ENCODE results near the gene POC1A. TPM values are rescaled to one million over a fixed set of nuclear protein-coding genes. Genes with fewer than 3 reads are reported as not detected.

Gene POC1A
- total and polyA plus RNA-seq, 2 donors (not counting 3 experiments of a cell fraction or from before 2014, with no cell fraction given), result 14.8 to 19.4 TPM

- DNase-seq (ENCODE audit: low read depth, low spot score), result no peak
- BruUV-seq (replicated peaks), result no TSS peak
- CTCF ChIA-PET, result interaction anchor here (2.1 to 7.3 kb wide), 3 partner anchors 13 to 139 kb away, joined by 5 to 139 read pairs (median 10); partner anchors contain the start of gene POC1A
- H3K9ac ChIP-seq (replicated peaks; ENCODE audit: extremely low read depth, insufficient read depth, low read length), result no peak overlapping the region
- dilution Hi-C loops (cut with MboI; ENCODE audit: extremely low pct_ligation_motif_present, low sequenced_read_pairs), result loop anchor here (10.0 kb wide), 1 partner anchor 147 kb away; the partner anchor contains the start of gene RPL29
- intact Hi-C loops (cut with micrococcal nuclease), result no loop called here
- H3K4me2 ChIP-seq (ENCODE audit: insufficient read depth, low read length), result no peak overlapping the region
- H3K27ac ChIP-seq (ENCODE audit: insufficient read depth, low read depth, low read length), result no peak overlapping the region
- no peaks in the 10 kb centered on the region for H4K20me1 ChIP-seq (replicated peaks; ENCODE audit: control insufficient read depth, extremely low read depth, insufficient read depth, low read length)
- H3K79me2 ChIP-seq (ENCODE audit: control insufficient read depth, insufficient read depth, low read length), result no peaks in the 10 kb centered on the region
- H3K36me3 ChIP-seq (ENCODE audit: control insufficient read depth in 2 of 2, extremely low read depth in 1 of 2, insufficient read depth in 2 of 2, low read length in 2 of 2), result peaks cover 4 to 8% of the 10 kb centered on the region in 2 experiments
- no peaks in the 10 kb centered on the region for H3K9me1 ChIP-seq (replicated peaks; ENCODE audit: control insufficient read depth, extremely low read depth, insufficient read depth, low read length)
- peaks cover 1% of the 10 kb centered on the region for H3K4me1 ChIP-seq (ENCODE audit: control insufficient read depth, extremely low read depth, insufficient read depth, low read length)
- POLR2A ChIA-PET, result no interaction called here
- H3K9me3 ChIP-seq (replicated peaks; ENCODE audit: control insufficient read depth, insufficient read depth, low read length), result no peaks in the 10 kb centered on the region
- no peak overlapping the region for H2AFZ ChIP-seq (ENCODE audit: low read depth, low read length)
- no peak for TF ChIP-seq CTCF (IDR thresholded peaks at IDR 0.05; ENCODE audit: extremely low read depth in 1 of 2, insufficient read depth in 1 of 2, low read depth in 1 of 2, low read length in 2 of 2)
- no peak for TF ChIP-seq MYC (IDR thresholded peaks at IDR 0.05; ENCODE audit: low read depth, low read length)
- TF ChIP-seq POLR2AphosphoS5 (IDR thresholded peaks at IDR 0.05; ENCODE audit: insufficient read depth, low read depth, low read length), result no peak
- no peak for TF ChIP-seq POLR2A (IDR thresholded peaks at IDR 0.05; ENCODE audit: low read depth, low read length)
- TF ChIP-seq MAX (IDR thresholded peaks at IDR 0.05; ENCODE audit: insufficient read depth, insufficient read length), result no peak
- TF ChIP-seq JUN (IDR thresholded peaks at IDR 0.05; ENCODE audit: borderline replicate concordance, insufficient read depth, insufficient read length, low read depth), result no peak
- no peak for TF ChIP-seq GATA2 (IDR thresholded peaks at IDR 0.05; ENCODE audit: insufficient read depth, insufficient read length, low read depth, low read length)
- TF ChIP-seq FOS (IDR thresholded peaks at IDR 0.05; ENCODE audit: borderline replicate concordance, insufficient read depth, low read length), result no peak
- TF ChIP-seq EZH2 (IDR thresholded peaks at IDR 0.05; ENCODE audit: borderline replicate concordance, low read depth, low read length, severe bottlenecking), result no peak
- no peak overlapping the region for H3K4me3 ChIP-seq (replicated peaks in 1 of 3; ENCODE audit: insufficient read depth in 1 of 3, low read depth in 1 of 3, low read length in 3 of 3)
- H3K27me3 ChIP-seq (ENCODE audit: control insufficient read depth in 2 of 2, insufficient read depth in 2 of 2, low read length in 2 of 2), result no peaks in the 10 kb centered on the region
- no peak for FAIRE-seq
Observed at GRCh38 chr3:52141751-52142150, 12.5 kb downstream of the POC1A start.

Data from endothelial cell of umbilical vein (primary cell).